Skin of body (tissue), 2 donors: ENCODE results near the gene ITSN1. TPM values are rescaled to one million over a fixed set of nuclear protein-coding genes. Genes with fewer than 3 reads are reported as not detected.
"Not testable (repeated sequence)": the region's sequence is repeated elsewhere in the genome, so short reads cannot be mapped to it uniquely, and the experiment has no call there.

Experiments used
- DNase-seq: peaks from one replicate; lab custom pipeline; 2025; lab: John Stamatoyannopoulos, UW
- total RNA-seq: library from RNA; depleted of rRNA; stranded (reverse); fragments of >200 nt; gene quantifications from one replicate; pipeline ENCODE4 v1.2.3, GENCODE V29; 2014

Gene ITSN1
- total RNA-seq, 1 donor from 2014 or later, result 42.6 TPM

GRCh38 chr21:33650929-33651509 lies 8.7 kb downstream of the ITSN1 start:
- DNase-seq, result no peak

- DNase-seq, result no peak
These were observed 9.8 kb downstream of the ITSN1 start for GRCh38 chr21:33651965-33652680.

- DNase-seq, result no peak
These were observed 12.1 kb downstream of the ITSN1 start for GRCh38 chr21:33654412-33654811.

GRCh38 chr21:33655588-33656221 lies 13.4 kb downstream of the ITSN1 start:
- no peak for DNase-seq

- no peak for DNase-seq
These were observed 15.0 kb downstream of the ITSN1 start for GRCh38 chr21:33657124-33657820.

GRCh38 chr21:33658919-33659567 lies 16.7 kb downstream of the ITSN1 start:
- DNase-seq, result no peak

- no peak for DNase-seq
These were observed 17.3 kb downstream of the ITSN1 start for GRCh38 chr21:33659568-33659949.

GRCh38 chr21:33660406-33660805 lies 18.1 kb downstream of the ITSN1 start:
- DNase-seq, result no peak

- no peak for DNase-seq
These were observed 18.8 kb downstream of the ITSN1 start for GRCh38 chr21:33661146-33661545.

- no peak for DNase-seq
These were observed 19.7 kb downstream of the ITSN1 start for GRCh38 chr21:33662046-33662445.

GRCh38 chr21:33663241-33663640 lies 20.9 kb downstream of the ITSN1 start:
- DNase-seq, result no peak

- no peak for DNase-seq
These were observed 21.8 kb downstream of the ITSN1 start for GRCh38 chr21:33664135-33664534.

- no peak for DNase-seq
These were observed 23.9 kb downstream of the ITSN1 start for GRCh38 chr21:33666153-33666552.

GRCh38 chr21:33667636-33668035 lies 25.3 kb downstream of the ITSN1 start:
- DNase-seq, result no peak

- no peak for DNase-seq
These were observed 25.9 kb downstream of the ITSN1 start for GRCh38 chr21:33668180-33668579.

- DNase-seq, result no peak
These were observed 26.3 kb downstream of the ITSN1 start for GRCh38 chr21:33668620-33669019.

- DNase-seq, result no peak
These were observed 28.0 kb downstream of the ITSN1 start for GRCh38 chr21:33670076-33670978.

GRCh38 chr21:33673473-33673872 lies 31.2 kb downstream of the ITSN1 start:
- no peak for DNase-seq

GRCh38 chr21:33674226-33674625 lies 31.9 kb downstream of the ITSN1 start:
- no peak for DNase-seq

- not testable (repeated sequence) for DNase-seq
These were observed 34.4 kb downstream of the ITSN1 start for GRCh38 chr21:33676666-33677065.

GRCh38 chr21:33677450-33677849 lies 35.1 kb downstream of the ITSN1 start:
- DNase-seq, result no peak
